Right lobe of liver (tissue), 6 donors: ENCODE results near the gene WDR83. TPM values are rescaled to one million over a fixed set of nuclear protein-coding genes. Genes with fewer than 3 reads are reported as not detected.

Experiments used
- ATAC-seq, 4 donors: fragments of 200-7000 bp; cut with Tn5 transposase; one replicate each; pipeline ENCODE4 v1.9.1; 2020; ENCODE audit warnings: mild to moderate bottlenecking in 4 of 4, moderate library complexity in 4 of 4
- DNase-seq, 3 donors: peaks; one replicate each; pipeline ENCODE4 v3.0.0-alpha.2; 2020
- H3K27ac ChIP-seq, 3 donors: fragments of 200-600 bp; one replicate each; pipeline ENCODE4 v1.8.0; 2022
- H3K27me3 ChIP-seq, 2 donors: fragments of 200-600 bp; one replicate each; pipeline ENCODE4 v1.8.0; 2022
- H3K36me3 ChIP-seq, 4 donors: fragments of 200-600 bp; sonication (generic) in 1 of 4; one replicate each; pipeline versions ENCODE4 v1.5.1 to v1.8.0; 2017 to 2022; ENCODE audit warnings: control low read depth in 1 of 4
- H3K4me1 ChIP-seq, 4 donors: fragments of 200-600 bp; sonication (generic) in 1 of 4; one replicate each; pipeline versions ENCODE4 v1.5.1 to v1.8.0; 2017 to 2022; ENCODE audit warnings: control low read depth in 1 of 4
- H3K4me3 ChIP-seq, 3 donors: fragments of 200-600 bp; one replicate each; pipeline ENCODE4 v1.8.0; 2022
- H3K9me3 ChIP-seq, 4 donors: fragments of 200-600 bp; sonication (generic) in 1 of 4; one replicate each; pipeline versions ENCODE4 v1.5.1 to v1.8.0; 2017 to 2022; ENCODE audit warnings: control low read depth in 1 of 4
- CTCF ChIP-seq, 4 donors: fragments of 200-600 bp in 3 of 4; fragments of 450-650 bp in 1 of 4; IDR thresholded peaks; one replicate each; pipeline versions ENCODE4 v1.5.1 to v1.8.0; 2016 to 2022; ENCODE audit warnings: antibody characterized with exemption in 4 of 4, mild to moderate bottlenecking in 2 of 4
- POLR2A ChIP-seq: fragments of 450-650 bp; IDR thresholded peaks from one replicate; pipeline ENCODE4 v1.6.1; 2017; ENCODE audit warnings: antibody characterized with exemption, mild to moderate bottlenecking
- WGBS: methylation state at CpG from one replicate; pipeline ENCODE4 v1.1.6; 2018; ENCODE audit warnings: low coverage, low lambda C conversion rate; ENCODE audit not compliant: insufficient coverage; ENCODE audit errors: missing lambda C conversion rate; 5-methylcytosine and 5-hydroxymethylcytosine counted together
- intact Hi-C, 2 donors: fragments of 100-400 bp; cut with DNase I; formaldehyde crosslinking; loops; one replicate each; pipeline versions ENCODE4 v1.11.2 to v1.14.1; 2022
- small RNA-seq, 2 experiments: library from RNA; depleted of rRNA; stranded (forward); fragments of <200 nt; gene quantifications; one replicate each; pipeline ENCODE3, GENCODE V24; 2016
- total RNA-seq, 6 experiments: library from RNA; depleted of rRNA in 2 of 6; stranded (reverse); fragments of >200 nt in 2 of 6; fragmentation: NEBNext Ultra II Directional in 3 of 6; extraction: Animal tissue kit (Norgen Biotek cat#: 25700) in 3 of 6; gene quantifications; one replicate each; pipeline versions ENCODE4 v1.1.0 to v1.2.4, GENCODE V29; 2016 to 2023
- donor health status: DM: no; HTN: yes; CAD: no.
- donor health status: DM: no; HTN: no; CAD: no.
- donor health status: DM: no; HTN: no; CAD: no.
- donor health status: DM: no; HTN: yes; CAD: no.
- donor health status: DM: no; HTN: yes; CAD: no.

The WDR83 gene
- total RNA-seq, 6 experiments from 2014 or later: 2.5 to 6.2 (median 4.2) TPM

GRCh38 chr19:12723641-12724426, 57.2 kb downstream of the WDR83 start, which contains the start of gene TNPO2:
Gene TNPO2, minus strand, starts transcription at chr19:12723932. Its CDS starts 2,955 bp downstream, at chr19:12720977.
- Histone ChIP-seq H3K27me3 (no peaks in the 10 kb centered on the region), H3K4me1 (peaks cover 0 to 16% (median 3%) of the 10 kb centered on the region in 4 donors), H3K9me3 (no peaks in the 10 kb centered on the region), H3K4me3 (peak within 1 kb of the TSS; percentile 56 to 75 (median 60)), H3K27ac (peak within 1 kb of the TSS; percentile 48 to 81 (median 71)), H3K36me3 (peaks cover 0 to 6% (median 2%) of the 10 kb centered on the region in 4 donors)
- peak; percentile 39 to 66 (median 62) for DNase-seq
- peak; percentile 18 to 59 (median 49) for ATAC-seq
- intact Hi-C loops: loop anchor here in 1 of 2 donors (10.0 kb wide), 1 partner anchor 51 kb away; the partner anchor contains the start of gene HOOK2
- no peak for TF ChIP-seq CTCF (IDR thresholded peaks at IDR 0.05)
- no peak for TF ChIP-seq POLR2A
- 9% methylated on average over 11 of the region's 28 CpGs for WGBS

Small RNA genes within 50 kb of the gene (small RNA-seq; reads per million reads assigned to genes)
- gene SNORD41: 61.5 to 81.9 reads per million in 2 experiments

Other genes with a start within 250 kb of the WDR83 start
- 1 to 10 TPM in 5 of 6 experiments, under 1 TPM in 1; 1.00 to 3.1 (median 2.8) TPM for gene ZNF443, start 225.8 kb upstream of the WDR83 start, total RNA-seq
- gene ZNF709, start 182.0 kb upstream of the WDR83 start, total RNA-seq: under 1 TPM in 5 of 6 experiments, not detected in 1; 0.22 to 0.97 (median 0.49) TPM
- 1 to 10 TPM; 3.1 to 8.1 (median 5.3) TPM for gene ZNF564, start 115.3 kb upstream of the WDR83 start, total RNA-seq
- 1 to 10 TPM; 3.6 to 7.0 (median 4.3) TPM for gene ZNF490, start 56.0 kb upstream of the WDR83 start, total RNA-seq
- 10 to 100 TPM in 1 of 6 experiments, 1 to 10 TPM in 5; 5.5 to 10.7 (median 7.8) TPM for gene ZNF791, start 55.9 kb upstream of the WDR83 start, total RNA-seq
- 10 to 100 TPM; 32.7 to 76.5 (median 53.6) TPM for gene MAN2B1, start 65 bp upstream of the WDR83 start, total RNA-seq
- 10 to 100 TPM; 29.5 to 60.5 (median 45.8) TPM for gene DHPS, start 15.1 kb downstream of the WDR83 start, total RNA-seq
- not detected for gene GNG14, start 21.2 kb downstream of the WDR83 start, total RNA-seq
- gene FBXW9, start 29.8 kb downstream of the WDR83 start, total RNA-seq: 1 to 10 TPM; 1.6 to 4.9 (median 2.6) TPM
- 10 to 100 TPM; 14.8 to 28.7 (median 19.6) TPM for gene TNPO2, start 57.1 kb downstream of the WDR83 start, total RNA-seq
- 100 to 1,000 TPM in 4 of 6 experiments, 10 to 100 TPM in 2; 69.8 to 244 (median 106) TPM for gene TRIR, start 67.9 kb downstream of the WDR83 start, total RNA-seq
- gene GET3, start 70.7 kb downstream of the WDR83 start, total RNA-seq: 10 to 100 TPM; 22.3 to 35.8 (median 25.8) TPM
- not detected for gene BEST2, start 85.0 kb downstream of the WDR83 start, total RNA-seq
- 10 to 100 TPM; 16.6 to 34.5 (median 17.6) TPM for gene HOOK2, start 108.7 kb downstream of the WDR83 start, total RNA-seq
- 100 to 1,000 TPM in 2 of 6 experiments, 10 to 100 TPM in 4; 10.2 to 378 (median 66.0) TPM for gene JUNB, start 124.7 kb downstream of the WDR83 start, total RNA-seq
- gene PRDX2, start 135.0 kb downstream of the WDR83 start, total RNA-seq: 100 to 1,000 TPM; 164 to 466 (median 202) TPM
- 1 to 10 TPM in 3 of 6 experiments, under 1 TPM in 2, not detected in 1; 0.62 to 2.0 (median 1.2) TPM for gene THSD8, start 135.3 kb downstream of the WDR83 start, total RNA-seq
- 1 to 10 TPM; 2.1 to 7.1 (median 3.7) TPM for gene RNASEH2A, start 139.8 kb downstream of the WDR83 start, total RNA-seq
- gene RTBDN, start 167.8 kb downstream of the WDR83 start, total RNA-seq: not detected
- under 1 TPM in 4 of 6 experiments, not detected in 2; 0.06 to 0.49 (median 0.34) TPM for gene MAST1, start 171.7 kb downstream of the WDR83 start, total RNA-seq
- gene DNASE2, start 214.6 kb downstream of the WDR83 start, total RNA-seq: 10 to 100 TPM; 18.2 to 36.3 (median 26.8) TPM
- gene KLF1, start 220.4 kb downstream of the WDR83 start, total RNA-seq: 1 to 10 TPM in 1 of 6 experiments, under 1 TPM in 2, not detected in 3; 0.32 to 1.7 (median 0.44) TPM
- 100 to 1,000 TPM in 1 of 6 experiments, 10 to 100 TPM in 5; 42.2 to 119 (median 59.5) TPM for gene GCDH, start 224.4 kb downstream of the WDR83 start, total RNA-seq